ENCODE results near the gene ASB2.

ASB2 gene

GRCh38 chr14:93976477-93977057, at the start of gene ASB2:
TSS of gene ASB2 (minus strand) at chr14:93976570. CDS start at chr14:93964539, 12,031 bp downstream.
- no peak for DNase-seq

- no peak for DNase-seq
Measured at GRCh38 chr14:94025720-94026119, 49.4 kb upstream of the ASB2 start.

- DNase-seq: no peak
Measured at GRCh38 chr14:94024549-94024948, 48.2 kb upstream of the ASB2 start.

- DNase-seq: no peak
Measured at GRCh38 chr14:94022532-94023411, 46.4 kb upstream of the ASB2 start.

- no peak for DNase-seq
Measured at GRCh38 chr14:94021416-94022157, 45.2 kb upstream of the ASB2 start.

GRCh38 chr14:94021001-94021400, 44.6 kb upstream of the ASB2 start:
- DNase-seq: no peak

- DNase-seq: no peak
Measured at GRCh38 chr14:94020267-94020666, 43.9 kb upstream of the ASB2 start.

- no peak for DNase-seq
Measured at GRCh38 chr14:94019329-94019728, 43.0 kb upstream of the ASB2 start.

- no peak for DNase-seq
Measured at GRCh38 chr14:94018308-94018707, 41.9 kb upstream of the ASB2 start.

GRCh38 chr14:94016446-94016976, 40.1 kb upstream of the ASB2 start:
- no peak for DNase-seq

- no peak for DNase-seq
Measured at GRCh38 chr14:94015223-94015622, 38.9 kb upstream of the ASB2 start.

GRCh38 chr14:94014382-94014781, 38.0 kb upstream of the ASB2 start:
- no peak for DNase-seq

- DNase-seq: peak; percentile 38
Measured at GRCh38 chr14:94011795-94012194, 35.4 kb upstream of the ASB2 start.

GRCh38 chr14:94010625-94011024, 34.3 kb upstream of the ASB2 start:
- no peak for DNase-seq

GRCh38 chr14:94009767-94010166, 33.4 kb upstream of the ASB2 start:
- DNase-seq: peak; percentile 75

- no peak for DNase-seq
Measured at GRCh38 chr14:94008234-94008633, 31.9 kb upstream of the ASB2 start.

GRCh38 chr14:94005324-94006073, 29.1 kb upstream of the ASB2 start:
- DNase-seq: no peak

- no peak for DNase-seq
Measured at GRCh38 chr14:94004015-94004414, 27.6 kb upstream of the ASB2 start.

- DNase-seq: no peak
Measured at GRCh38 chr14:94003397-94003796, 27.0 kb upstream of the ASB2 start.

- peak; percentile 41 for DNase-seq
Measured at GRCh38 chr14:94001501-94002396, 25.4 kb upstream of the ASB2 start.

GRCh38 chr14:94001016-94001415, 24.6 kb upstream of the ASB2 start:
- no peak for DNase-seq

GRCh38 chr14:94000267-94000666, 23.9 kb upstream of the ASB2 start:
- no peak for DNase-seq
